Ovary (tissue), 9 donors: ENCODE results near the gene ASXL2. TPM values are rescaled to one million over a fixed set of nuclear protein-coding genes. Genes with fewer than 3 reads are reported as not detected.

Experiments used
- DNase-seq, 5 donors: peaks; one replicate each; pipeline ENCODE4 v3.0.0-alpha.2; 2019 to 2020
- H3K27ac ChIP-seq, 2 donors: fragments of 200-600 bp; one replicate each; pipeline versions ENCODE4 v1.5.1 to v1.8.0; 2019 to 2022
- H3K27me3 ChIP-seq: fragments of 200-600 bp; one replicate; pipeline ENCODE4 v1.8.0; 2022
- H3K36me3 ChIP-seq: fragments of 200-600 bp; sonication (generic); one replicate; pipeline ENCODE4 v1.5.1; 2019
- H3K4me1 ChIP-seq: one replicate; pipeline ENCODE4 v1.8.1; 2013; ENCODE audit warnings: mild to moderate bottlenecking, moderate library complexity; ENCODE audit not compliant: insufficient read depth
- H3K4me3 ChIP-seq: fragments of 200-600 bp; sonication (generic); one replicate; pipeline ENCODE4 v1.5.1; 2017
- H3K9me3 ChIP-seq, 2 donors: fragments of 200-600 bp in 1 of 2; sonication (generic) in 1 of 2; one replicate each; pipeline versions ENCODE4 v1.5.1 to v1.8.1; 2013 to 2019; ENCODE audit warnings: mild to moderate bottlenecking in 1 of 2, moderate library complexity in 1 of 2
- CTCF ChIP-seq, 3 donors: fragments of 450-650 bp in 2 of 3; fragments of 200-600 bp in 1 of 3; IDR thresholded peaks; one replicate each; pipeline versions ENCODE4 v1.5.1 to v1.8.0; 2016 to 2022; ENCODE audit warnings: antibody characterized with exemption in 3 of 3, mild to moderate bottlenecking in 1 of 3
- EP300 ChIP-seq: sonication (generic); formaldehyde crosslinking; IDR thresholded peaks from one replicate; pipeline ENCODE4 v1.6.1; 2017; ENCODE audit warnings: antibody characterized with exemption
- POLR2A ChIP-seq: fragments of 450-650 bp; IDR thresholded peaks from one replicate; pipeline ENCODE4 v1.6.1; 2017; ENCODE audit warnings: antibody characterized with exemption, mild to moderate bottlenecking, moderate library complexity
- WGBS, 3 donors: extraction: QIAGEN DNeasy Blood & Tissue Kit in 1 of 3; methylation state at CpG; one replicate each; pipeline versions ENCODE4 v1.1.5 to v1.1.7; 2013 to 2017; 5-methylcytosine and 5-hydroxymethylcytosine counted together
- intact Hi-C, 4 donors: fragments of 100-400 bp; cut with DNase I; formaldehyde crosslinking; loops; one replicate each; pipeline versions ENCODE4 v1.11.0 to v1.15.1; 2022 to 2023
- polyA plus RNA-seq, 2 donors: library from polyadenylated mRNA; stranded (reverse); fragments of 200-250 nt in 1 of 2; fragments of 350-450 nt in 1 of 2; fragmentation: Illumina TruSeq in 1 of 2; extraction: RNeasy Lipid Tissue Mini Kit (QIAGEN cat#74804) in 1 of 2; gene quantifications; one replicate each; pipeline ENCODE4 v1.2.3, GENCODE V29; 2013 to 2014
- total RNA-seq, 7 donors: library from RNA; depleted of rRNA in 2 of 7; stranded (reverse); fragments of >200 nt in 2 of 7; fragmentation: NEBNext Ultra II Directional in 3 of 7; extraction: Animal tissue kit (Norgen Biotek cat#: 25700) in 3 of 7; gene quantifications; one replicate each; pipeline versions ENCODE4 v1.1.0 to v1.2.4, GENCODE V29; 2016 to 2023
- donor health status: DM: no; HTN: no; CAD: no; lungs with moderate emphysema.
- donor health status: DM: no; HTN: no; CAD: no.
- donor health status: Bipolar disorder and iron deficiency.
- donor health status: DM: yes; HTN: yes; CAD: no.
- donor health status: DM: no; HTN: no; CAD: no.
- donor health status: DM: yes; HTN: yes; CAD: no.

Gene ASXL2
- total and polyA plus RNA-seq, 9 donors = 3.0 to 25.0 (median 16.4) TPM

- no peak for DNase-seq
- Histone ChIP-seq H3K27me3 (no peaks in the 10 kb centered on the region), H3K27ac (no peak overlapping the region), H3K9me3 (no peaks in the 10 kb centered on the region), H3K36me3 (no peaks in the 10 kb centered on the region), H3K4me1 (peaks cover 7% of the 10 kb centered on the region), H3K4me3 (no peak overlapping the region)
- TF ChIP-seq EP300 (no peak), CTCF (IDR thresholded peaks at IDR 0.05) (no peak), POLR2A (no peak)
- intact Hi-C loops = no loop called here
- 29 to 46% (median 39%) methylated on average over 6 of the region's 6 CpGs for WGBS, 3 donors
These were observed 137.4 kb downstream of the ASXL2 start for GRCh38 chr2:25740810-25741381.

GRCh38 chr2:25738383-25739343 is 139.6 kb downstream of the ASXL2 start:
- TF ChIP-seq EP300 (no peak), CTCF (IDR thresholded peaks at IDR 0.05) (no peak), POLR2A (no peak)
- WGBS, 3 donors = 25 to 40% (median 26%) methylated on average over 3 of the region's 3 CpGs

GRCh38 chr2:25736899-25737515 is 141.3 kb downstream of the ASXL2 start:
- no peak for TF ChIP-seq CTCF (IDR thresholded peaks at IDR 0.05)
- no peak for TF ChIP-seq EP300
- no peak for TF ChIP-seq POLR2A
- no peak overlapping the region for H3K4me3 ChIP-seq
- no peaks in the 10 kb centered on the region for H3K27me3 ChIP-seq
- no peak overlapping the region for H3K27ac ChIP-seq
- peaks cover 7% of the 10 kb centered on the region for H3K4me1 ChIP-seq
- H3K36me3 ChIP-seq = no peaks in the 10 kb centered on the region
- intact Hi-C loops = no loop called here
- WGBS, 3 donors = 81 to 86% (median 83%) methylated on average over 6 of the region's 6 CpGs
- no peak for DNase-seq
- H3K9me3 ChIP-seq = no peaks in the 10 kb centered on the region

More at GRCh38 chr2:25738383-25739343, 139.6 kb downstream of the ASXL2 start:
- H3K27me3 ChIP-seq = no peaks in the 10 kb centered on the region
- no peaks in the 10 kb centered on the region for H3K36me3 ChIP-seq
- peaks cover 7% of the 10 kb centered on the region for H3K4me1 ChIP-seq
- H3K9me3 ChIP-seq = no peaks in the 10 kb centered on the region
- DNase-seq = no peak
- intact Hi-C loops = no loop called here
- no peak overlapping the region for H3K27ac ChIP-seq
- H3K4me3 ChIP-seq = no peak overlapping the region

GRCh38 chr2:25735835-25736234 is 142.5 kb downstream of the ASXL2 start:
- no peak overlapping the region for H3K27ac ChIP-seq
- no peaks in the 10 kb centered on the region for H3K9me3 ChIP-seq
- no peak for TF ChIP-seq CTCF (IDR thresholded peaks at IDR 0.05)
- no peak for TF ChIP-seq POLR2A
- TF ChIP-seq EP300 = no peak
- 92 to 94% (median 92%) methylated on average over 1 of the region's 1 CpG for WGBS, 3 donors
- peaks cover 6% of the 10 kb centered on the region for H3K4me1 ChIP-seq
- no peak overlapping the region for H3K4me3 ChIP-seq
- no peaks in the 10 kb centered on the region for H3K36me3 ChIP-seq
- H3K27me3 ChIP-seq = no peaks in the 10 kb centered on the region
- DNase-seq = no peak
- intact Hi-C loops = no loop called here
